ENCODE data around the gene RAE1. TPM values are rescaled to one million over a fixed set of nuclear protein-coding genes. Genes with fewer than 3 reads are reported as not detected.

Gene RAE1
- total RNA-seq, 6 experiments from 2014 or later = 25.1 to 31.4 (median 28.3) TPM

GRCh38 chr20:57315976-57316480 is 35.0 kb upstream of the RAE1 start:
- H3K27ac Mint-ChIP-seq = no peak overlapping the region
- no peaks in the 10 kb centered on the region for H3K36me3 Mint-ChIP-seq (ENCODE audit: low read depth)
- H3K9me3 Mint-ChIP-seq = no peaks in the 10 kb centered on the region
- no peaks in the 10 kb centered on the region for H3K4me1 Mint-ChIP-seq (ENCODE audit: low read depth)
- peaks cover 20% of the 10 kb centered on the region for H3K27me3 Mint-ChIP-seq (ENCODE audit: insufficient read depth)
- no peak for DNase-seq
- no peak for TF ChIP-seq CTCF (IDR thresholded peaks at IDR 0.05)
- H3K4me3 Mint-ChIP-seq = no peak overlapping the region

GRCh38 chr20:57316795-57317201 is 34.3 kb upstream of the RAE1 start:
- H3K9me3 Mint-ChIP-seq = no peaks in the 10 kb centered on the region
- no peak overlapping the region for H3K4me3 Mint-ChIP-seq
- H3K36me3 Mint-ChIP-seq (ENCODE audit: low read depth) = no peaks in the 10 kb centered on the region
- peaks cover 25% of the 10 kb centered on the region for H3K27me3 Mint-ChIP-seq (ENCODE audit: insufficient read depth)
- no peak for DNase-seq
- no peak for TF ChIP-seq CTCF (IDR thresholded peaks at IDR 0.05)
- H3K4me1 Mint-ChIP-seq (ENCODE audit: low read depth) = no peaks in the 10 kb centered on the region
- H3K27ac Mint-ChIP-seq = no peak overlapping the region

- H3K27me3 Mint-ChIP-seq (ENCODE audit: insufficient read depth) = peaks cover 26% of the 10 kb centered on the region
- H3K4me3 Mint-ChIP-seq = no peak overlapping the region
- H3K9me3 Mint-ChIP-seq = no peaks in the 10 kb centered on the region
- no peaks in the 10 kb centered on the region for H3K4me1 Mint-ChIP-seq (ENCODE audit: low read depth)
- TF ChIP-seq CTCF (IDR thresholded peaks at IDR 0.05) = no peak
- no peak for DNase-seq
- H3K27ac Mint-ChIP-seq = no peak overlapping the region
- no peaks in the 10 kb centered on the region for H3K36me3 Mint-ChIP-seq (ENCODE audit: low read depth)
These were observed 33.7 kb upstream of the RAE1 start for GRCh38 chr20:57317316-57317788.

GRCh38 chr20:57317789-57318371 is 33.2 kb upstream of the RAE1 start:
- Mint-ChIP-seq H3K9me3 (no peaks in the 10 kb centered on the region), H3K27me3 (ENCODE audit: insufficient read depth) (peaks cover 31% of the 10 kb centered on the region), H3K4me3 (no peak overlapping the region), H3K4me1 (ENCODE audit: low read depth) (no peaks in the 10 kb centered on the region; the same call in 1 of the 2 replicates), H3K27ac (no peak overlapping the region), H3K36me3 (ENCODE audit: low read depth) (no peaks in the 10 kb centered on the region)
- TF ChIP-seq CTCF (IDR thresholded peaks at IDR 0.05) = no peak
- no peak for DNase-seq

GRCh38 chr20:57319584-57319983 is 31.5 kb upstream of the RAE1 start:
- Mint-ChIP-seq H3K4me1 (ENCODE audit: low read depth) (no peaks in the 10 kb centered on the region; the same call in 1 of the 2 replicates), H3K27me3 (ENCODE audit: insufficient read depth) (peaks cover 27% of the 10 kb centered on the region), H3K9me3 (no peaks in the 10 kb centered on the region), H3K4me3 (no peak overlapping the region), H3K27ac (no peak overlapping the region), H3K36me3 (ENCODE audit: low read depth) (no peaks in the 10 kb centered on the region)
- DNase-seq = no peak
- no peak for TF ChIP-seq CTCF (IDR thresholded peaks at IDR 0.05)

Data from HFFc6 (cell line).